Progenitor cell of endocrine pancreas (in vitro differentiated cells): Measurements from ENCODE around the gene HPCA. TPM values are rescaled to one million over a fixed set of nuclear protein-coding genes. Genes with fewer than 3 reads are reported as not detected.

Experiments used
- DNase-seq: peaks from one replicate; pipeline ENCODE4 v3.0.0; 2021; ENCODE audit warnings: low spot score; ENCODE audit not compliant: unreplicated experiment
- H3K27ac Mint-ChIP-seq: 2 replicates; pipeline ENCODE4 v1.8.0; 2021; ENCODE audit warnings: mild to moderate bottlenecking, moderate library complexity, mixed read lengths
- H3K27me3 Mint-ChIP-seq: 2 replicates; pipeline ENCODE4 v1.8.0; 2021; ENCODE audit warnings: mixed read lengths
- H3K36me3 Mint-ChIP-seq: 2 replicates; pipeline ENCODE4 v1.8.0; 2022; ENCODE audit warnings: mixed read lengths; ENCODE audit not compliant: insufficient read depth
- H3K4me1 Mint-ChIP-seq: 2 replicates; pipeline ENCODE4 v1.8.0; 2021; ENCODE audit warnings: low read depth, mixed read lengths
- H3K4me3 Mint-ChIP-seq: 2 replicates; pipeline ENCODE4 v1.8.0; 2021; ENCODE audit warnings: low read depth, mild to moderate bottlenecking, moderate library complexity, mixed read lengths
- H3K9me3 Mint-ChIP-seq: 2 replicates; pipeline ENCODE4 v1.8.0; 2021; ENCODE audit warnings: low read depth, mixed read lengths
- CTCF ChIP-seq: fragments of 200-600 bp; sonication (generic); IDR thresholded peaks from one replicate; pipeline ENCODE4 v1.5.0; 2021; ENCODE audit warnings: antibody characterized with exemption, mild to moderate bottlenecking; ENCODE audit not compliant: unreplicated experiment
- total RNA-seq: library from RNA; stranded (reverse); gene quantifications from 2 replicates; pipeline ENCODE4 v1.2.1, GENCODE V29; 2021

HPCA gene
- total RNA-seq, 1 donor from 2014 or later, result 0.96 TPM

GRCh38 chr1:32868806-32869455 is 17.4 kb upstream of the HPCA start:
- Mint-ChIP-seq H3K4me3 (peak overlapping the region; percentile 74), H3K9me3 (no peaks in the 10 kb centered on the region), H3K27me3 (peaks cover 43% of the 10 kb centered on the region), H3K27ac (no peak overlapping the region), H3K4me1 (peaks cover 12% of the 10 kb centered on the region), H3K36me3 (peaks cover 4% of the 10 kb centered on the region)
- TF ChIP-seq CTCF, result no peak
- DNase-seq, result no peak

- Mint-ChIP-seq H3K4me3 (peak overlapping the region; percentile 74), H3K4me1 (peaks cover 12% of the 10 kb centered on the region), H3K36me3 (peaks cover 3% of the 10 kb centered on the region), H3K9me3 (no peaks in the 10 kb centered on the region), H3K27me3 (peaks cover 49% of the 10 kb centered on the region), H3K27ac (no peak overlapping the region)
- TF ChIP-seq CTCF, result no peak
- DNase-seq, result no peak
Observed at GRCh38 chr1:32869923-32870614, 16.2 kb upstream of the HPCA start.

GRCh38 chr1:32870615-32871363 is 15.5 kb upstream of the HPCA start, which contains the start of gene FNDC5:
Gene FNDC5, minus strand, starts transcription at chr1:32870912.
- H3K36me3 Mint-ChIP-seq, result peaks cover 3% of the 10 kb centered on the region
- peaks cover 12% of the 10 kb centered on the region for H3K4me1 Mint-ChIP-seq
- no peaks in the 10 kb centered on the region for H3K9me3 Mint-ChIP-seq
- peak; percentile 52 for DNase-seq
- no peak within 1 kb of the TSS for H3K27ac Mint-ChIP-seq
- no peak for TF ChIP-seq CTCF
- peaks cover 56% of the 10 kb centered on the region for H3K27me3 Mint-ChIP-seq
- H3K4me3 Mint-ChIP-seq, result peak within 1 kb of the TSS; percentile 74

GRCh38 chr1:32871364-32872191 is 14.7 kb upstream of the HPCA start:
- Mint-ChIP-seq H3K27me3 (peaks cover 60% of the 10 kb centered on the region), H3K27ac (no peak overlapping the region), H3K4me3 (peak overlapping the region; percentile 72), H3K4me1 (peaks cover 12% of the 10 kb centered on the region), H3K36me3 (peaks cover 2% of the 10 kb centered on the region), H3K9me3 (no peaks in the 10 kb centered on the region)
- no peak for DNase-seq
- TF ChIP-seq CTCF, result no peak

GRCh38 chr1:32872192-32872460 is 14.2 kb upstream of the HPCA start:
- DNase-seq, result no peak
- H3K27me3 Mint-ChIP-seq, result peaks cover 57% of the 10 kb centered on the region
- no peak overlapping the region for H3K27ac Mint-ChIP-seq
- no peak for TF ChIP-seq CTCF
- no peak overlapping the region for H3K4me3 Mint-ChIP-seq
- peaks cover 12% of the 10 kb centered on the region for H3K4me1 Mint-ChIP-seq
- no peaks in the 10 kb centered on the region for H3K9me3 Mint-ChIP-seq
- H3K36me3 Mint-ChIP-seq, result peaks cover 2% of the 10 kb centered on the region
